Prostate gland (tissue), 2 donors: ENCODE results near the gene ELK3. TPM values are rescaled to one million over a fixed set of nuclear protein-coding genes. Genes with fewer than 3 reads are reported as not detected.

Experiments
- DNase-seq: peaks from one replicate; pipeline ENCODE4 v3.0.0-alpha.2; 2019; ENCODE audit warnings: low spot score
- H3K27ac ChIP-seq, 2 donors: fragments of 200-600 bp; sonication (generic); 2 replicates each; pipeline ENCODE4 v1.5.1; 2017 to 2019
- H3K27me3 ChIP-seq: fragments of 200-600 bp; sonication (generic); replicated peaks from 2 replicates; pipeline ENCODE4 v1.5.1; 2019; ENCODE audit not compliant: insufficient read depth
- H3K36me3 ChIP-seq, 2 donors: fragments of 200-600 bp; sonication (generic); 1 replicate in 1 of 2; 2 replicates in 1 of 2; pipeline versions ENCODE4 v1.5.1 to v1.8.1; 2017 to 2019
- H3K4me1 ChIP-seq: fragments of 200-600 bp; sonication (generic); replicated peaks from 2 replicates; pipeline ENCODE4 v1.5.1; 2019
- H3K4me3 ChIP-seq, 2 donors: fragments of 200-600 bp; sonication (generic); 2 replicates each; pipeline ENCODE4 v1.5.1; 2017 to 2019
- H3K9me3 ChIP-seq: fragments of 200-600 bp; sonication (generic); 2 replicates; pipeline ENCODE4 v1.5.1; 2017
- POLR2A ChIP-seq: fragments of 450-650 bp; IDR thresholded peaks from one replicate; pipeline ENCODE4 v1.6.1; 2016; ENCODE audit warnings: antibody characterized with exemption, mild to moderate bottlenecking
- POLR2AphosphoS5 ChIP-seq: sonication (generic); formaldehyde crosslinking; IDR thresholded peaks from one replicate; pipeline ENCODE4 v1.6.1; 2017; ENCODE audit warnings: antibody characterized with exemption
- whole genome bisulfite sequencing: methylation state at CpG from one replicate; pipeline ENCODE4 v1.1.5; 2018; 5-methylcytosine and 5-hydroxymethylcytosine counted together
- intact Hi-C: fragments of 100-400 bp; cut with DNase I; formaldehyde crosslinking; loops from one replicate; pipeline ENCODE4 v1.14.2; 2022
- total RNA-seq, 2 donors: library from RNA; depleted of rRNA; stranded (reverse); fragments of >200 nt; gene quantifications; one replicate each; pipeline ENCODE4 v1.1.0, GENCODE V29; 2016
- TF ChIP-seq, protein P1 (sequence below), 4 experiments: fragments of 200-600 bp in 2 of 4; fragments of 450-650 bp in 2 of 4; sonication (generic) in 2 of 4; IDR thresholded peaks; 1 replicate in 3 of 4; 2 replicates in 1 of 4; pipeline ENCODE4 v1.5.1; 2016 to 2019; ENCODE audit warnings: antibody characterized with exemption in 4 of 4, mild to moderate bottlenecking in 2 of 4, moderate library complexity in 2 of 4

The ELK3 gene
- total RNA-seq, 2 donors from 2014 or later: 7.0 to 20.6 TPM

DNA sequence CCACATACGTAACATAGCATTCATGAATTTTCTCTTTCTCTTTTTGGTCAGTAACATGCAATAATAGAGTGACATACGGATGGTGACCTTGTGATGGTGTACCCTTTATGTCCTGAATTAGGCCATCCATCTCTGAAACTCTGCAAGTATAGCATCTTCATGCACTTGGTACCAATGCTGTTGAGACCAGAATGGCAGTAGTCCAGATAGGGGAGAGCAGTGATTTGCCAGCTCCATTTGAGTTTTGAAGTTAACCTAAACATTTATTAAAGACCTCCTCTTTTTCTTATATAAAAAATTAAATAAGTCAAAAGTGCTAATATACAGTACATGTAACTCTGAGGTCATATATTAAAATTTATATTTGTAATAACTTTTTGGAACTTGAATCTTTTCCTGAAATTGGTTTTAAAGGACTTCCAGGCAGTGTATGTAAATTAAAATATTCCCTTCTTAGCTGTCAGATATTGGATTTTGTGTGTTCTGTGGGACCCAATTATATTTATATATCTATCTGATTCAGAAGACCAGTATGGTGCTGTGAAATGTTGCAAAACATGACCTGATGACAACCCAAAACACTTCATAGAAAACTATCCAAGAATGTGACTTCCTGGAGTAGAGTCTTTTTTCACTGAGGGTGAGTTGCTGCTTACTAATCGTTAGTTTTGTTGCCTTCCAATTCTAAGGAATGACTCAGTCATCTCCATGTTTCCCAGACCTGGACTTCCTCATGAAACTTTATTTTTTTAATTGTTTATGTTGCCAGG, 3.5 kb downstream of the ELK3 start:
- TF ChIP-seq POLR2AphosphoS5 (no peak), POLR2A (no peak)
- TF ChIP-seq, protein P1, sequence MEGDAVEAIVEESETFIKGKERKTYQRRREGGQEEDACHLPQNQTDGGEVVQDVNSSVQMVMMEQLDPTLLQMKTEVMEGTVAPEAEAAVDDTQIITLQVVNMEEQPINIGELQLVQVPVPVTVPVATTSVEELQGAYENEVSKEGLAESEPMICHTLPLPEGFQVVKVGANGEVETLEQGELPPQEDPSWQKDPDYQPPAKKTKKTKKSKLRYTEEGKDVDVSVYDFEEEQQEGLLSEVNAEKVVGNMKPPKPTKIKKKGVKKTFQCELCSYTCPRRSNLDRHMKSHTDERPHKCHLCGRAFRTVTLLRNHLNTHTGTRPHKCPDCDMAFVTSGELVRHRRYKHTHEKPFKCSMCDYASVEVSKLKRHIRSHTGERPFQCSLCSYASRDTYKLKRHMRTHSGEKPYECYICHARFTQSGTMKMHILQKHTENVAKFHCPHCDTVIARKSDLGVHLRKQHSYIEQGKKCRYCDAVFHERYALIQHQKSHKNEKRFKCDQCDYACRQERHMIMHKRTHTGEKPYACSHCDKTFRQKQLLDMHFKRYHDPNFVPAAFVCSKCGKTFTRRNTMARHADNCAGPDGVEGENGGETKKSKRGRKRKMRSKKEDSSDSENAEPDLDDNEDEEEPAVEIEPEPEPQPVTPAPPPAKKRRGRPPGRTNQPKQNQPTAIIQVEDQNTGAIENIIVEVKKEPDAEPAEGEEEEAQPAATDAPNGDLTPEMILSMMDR (IDR thresholded peaks at IDR 0.05): no peak
- Histone ChIP-seq H3K4me1 (no peaks in the 10 kb centered on the region), H3K27me3 (no peaks in the 10 kb centered on the region), H3K4me3 (no peak overlapping the region), H3K9me3 (no peaks in the 10 kb centered on the region), H3K27ac (no peak overlapping the region), H3K36me3 (no peaks in the 10 kb centered on the region)
- no peak for DNase-seq
- intact Hi-C loops: no loop called here
- WGBS: 37% methylated on average over 3 of the region's 3 CpGs

DNA sequence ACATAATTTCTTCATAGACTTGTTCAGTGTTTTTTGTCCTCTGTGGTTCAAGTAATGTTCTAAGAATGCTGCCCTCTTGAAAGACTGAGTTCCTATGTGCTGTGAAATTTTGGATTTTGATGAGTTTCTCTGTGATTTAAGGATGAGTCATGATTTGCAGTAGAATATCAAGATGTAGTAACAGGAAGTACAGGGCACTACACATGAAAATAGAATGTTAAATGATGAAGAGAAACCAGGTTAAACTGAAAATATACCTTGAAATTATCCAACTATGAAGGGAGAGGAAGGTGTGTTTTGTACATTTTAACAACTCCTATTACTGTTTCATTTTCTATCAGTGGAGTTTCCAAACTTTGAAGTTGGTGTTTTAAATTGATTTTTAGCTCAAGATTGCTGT, 4.8 kb downstream of the ELK3 start:
- no peak overlapping the region for H3K27ac ChIP-seq
- DNase-seq: no peak
- no peaks in the 10 kb centered on the region for H3K27me3 ChIP-seq
- H3K4me3 ChIP-seq: no peak overlapping the region
- no peaks in the 10 kb centered on the region for H3K36me3 ChIP-seq
- intact Hi-C loops: no loop called here
- TF ChIP-seq POLR2A: no peak
- TF ChIP-seq, protein P1 (IDR thresholded peaks at IDR 0.05): no peak
- no peak for TF ChIP-seq POLR2AphosphoS5
- H3K9me3 ChIP-seq: no peaks in the 10 kb centered on the region
- no peaks in the 10 kb centered on the region for H3K4me1 ChIP-seq

DNA sequence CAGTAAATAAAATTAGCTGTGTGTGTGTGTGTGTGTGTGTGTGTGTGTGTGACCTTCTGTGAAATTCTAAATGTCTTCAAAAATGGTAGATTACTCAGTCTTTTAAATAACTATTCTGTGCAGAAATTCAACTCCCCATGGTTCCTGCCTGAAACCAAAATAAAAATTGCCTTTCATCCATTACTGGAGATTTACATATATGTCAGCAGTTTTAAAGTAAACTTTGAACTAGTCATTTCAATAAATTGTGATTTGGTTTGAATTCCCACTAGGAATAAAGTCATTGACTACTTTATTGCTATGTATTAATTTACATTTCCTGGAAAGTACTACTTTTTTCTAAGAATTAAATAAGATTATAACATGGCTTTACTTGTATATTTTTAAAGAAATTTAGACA, 5.3 kb downstream of the ELK3 start:
- TF ChIP-seq, protein P1 (IDR thresholded peaks at IDR 0.05): no peak
- TF ChIP-seq POLR2AphosphoS5 (no peak), POLR2A (no peak)
- Histone ChIP-seq H3K27ac (no peak overlapping the region), H3K4me3 (no peak overlapping the region), H3K4me1 (no peaks in the 10 kb centered on the region), H3K36me3 (no peaks in the 10 kb centered on the region), H3K9me3 (no peaks in the 10 kb centered on the region), H3K27me3 (no peaks in the 10 kb centered on the region)
- intact Hi-C loops: no loop called here
- no peak for DNase-seq

DNA sequence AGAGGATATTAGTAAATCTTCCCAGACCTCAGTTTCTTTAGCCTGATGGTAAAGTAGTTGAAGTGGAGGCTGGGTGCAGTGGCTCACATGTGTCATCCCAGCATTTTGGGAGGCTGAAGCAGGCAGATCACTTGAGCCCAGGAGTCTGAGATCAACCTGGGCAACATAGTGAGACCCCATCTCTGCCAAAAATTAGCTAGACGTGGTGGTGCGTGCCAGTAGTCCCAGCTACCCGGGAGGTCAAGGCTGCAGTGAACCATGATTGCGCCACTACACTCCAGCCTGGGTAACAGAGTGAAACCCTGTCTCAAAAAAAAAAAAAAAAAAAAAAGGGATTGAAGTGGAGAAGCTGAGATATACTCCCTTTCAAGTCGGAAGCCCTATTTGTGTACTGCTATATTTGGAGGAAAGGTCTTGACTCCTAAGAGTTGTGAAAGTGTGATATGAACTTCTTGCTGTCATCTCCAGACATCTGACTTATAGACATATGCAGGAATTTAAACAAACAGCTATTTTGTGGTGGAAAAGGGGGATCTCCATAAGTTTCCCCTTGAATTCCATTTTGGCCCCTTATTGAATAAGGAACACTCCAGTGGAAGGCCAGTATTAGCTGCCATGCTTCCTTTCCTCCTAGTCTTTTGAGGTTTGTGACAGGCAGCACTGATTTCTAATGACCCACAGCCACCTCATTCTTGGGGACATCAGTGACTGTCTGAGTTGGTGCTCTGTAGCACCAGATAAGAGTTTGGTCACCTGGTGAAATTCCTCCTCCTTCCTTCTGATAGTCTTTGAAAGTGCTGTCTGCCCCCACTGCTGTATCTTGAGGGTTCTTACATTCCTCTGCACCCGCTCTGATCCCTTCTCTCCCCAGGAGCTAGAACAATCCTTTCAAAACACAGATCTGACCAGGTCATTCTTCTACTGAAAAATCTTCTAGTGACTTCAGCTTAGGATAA, 7.4 kb downstream of the ELK3 start:
- Histone ChIP-seq H3K4me3 (no peak overlapping the region), H3K36me3 (no peaks in the 10 kb centered on the region), H3K9me3 (no peaks in the 10 kb centered on the region), H3K27me3 (no peaks in the 10 kb centered on the region), H3K4me1 (no peaks in the 10 kb centered on the region), H3K27ac (no peak overlapping the region)
- intact Hi-C loops: no loop called here
- WGBS: 91% methylated on average over 6 of the region's 6 CpGs
- DNase-seq: no peak
- TF ChIP-seq, protein P1 (IDR thresholded peaks at IDR 0.05): no peak
- no peak for TF ChIP-seq POLR2AphosphoS5
